ENCODE data around the gene MBD3.

MBD3 gene

GRCh38 chr19:1580957-1581356 lies 11.7 kb downstream of the MBD3 start:
- ChIA-PET CTCF (interaction anchor here (1.0 to 1.2 kb wide), 2 partner anchors 9 to 10 kb away, joined by 3 to 6 read pairs; no protein-coding TSS in a partner anchor), POLR2A (interaction anchor here (0.9 kb wide), 1 partner anchor 11 kb away, joined by 3 read pairs; no protein-coding TSS in a partner anchor)
- H3K4me3 ChIP-seq (ENCODE audit: low read depth, low read length) = no peak overlapping the region
- no peak for DNase-seq (ENCODE audit: low read depth, low spot score)
- TF ChIP-seq, protein P1, sequence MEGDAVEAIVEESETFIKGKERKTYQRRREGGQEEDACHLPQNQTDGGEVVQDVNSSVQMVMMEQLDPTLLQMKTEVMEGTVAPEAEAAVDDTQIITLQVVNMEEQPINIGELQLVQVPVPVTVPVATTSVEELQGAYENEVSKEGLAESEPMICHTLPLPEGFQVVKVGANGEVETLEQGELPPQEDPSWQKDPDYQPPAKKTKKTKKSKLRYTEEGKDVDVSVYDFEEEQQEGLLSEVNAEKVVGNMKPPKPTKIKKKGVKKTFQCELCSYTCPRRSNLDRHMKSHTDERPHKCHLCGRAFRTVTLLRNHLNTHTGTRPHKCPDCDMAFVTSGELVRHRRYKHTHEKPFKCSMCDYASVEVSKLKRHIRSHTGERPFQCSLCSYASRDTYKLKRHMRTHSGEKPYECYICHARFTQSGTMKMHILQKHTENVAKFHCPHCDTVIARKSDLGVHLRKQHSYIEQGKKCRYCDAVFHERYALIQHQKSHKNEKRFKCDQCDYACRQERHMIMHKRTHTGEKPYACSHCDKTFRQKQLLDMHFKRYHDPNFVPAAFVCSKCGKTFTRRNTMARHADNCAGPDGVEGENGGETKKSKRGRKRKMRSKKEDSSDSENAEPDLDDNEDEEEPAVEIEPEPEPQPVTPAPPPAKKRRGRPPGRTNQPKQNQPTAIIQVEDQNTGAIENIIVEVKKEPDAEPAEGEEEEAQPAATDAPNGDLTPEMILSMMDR (IDR thresholded peaks at IDR 0.05; ENCODE audit: insufficient read depth, low read length, missing control alignments) = no peak

DNA sequence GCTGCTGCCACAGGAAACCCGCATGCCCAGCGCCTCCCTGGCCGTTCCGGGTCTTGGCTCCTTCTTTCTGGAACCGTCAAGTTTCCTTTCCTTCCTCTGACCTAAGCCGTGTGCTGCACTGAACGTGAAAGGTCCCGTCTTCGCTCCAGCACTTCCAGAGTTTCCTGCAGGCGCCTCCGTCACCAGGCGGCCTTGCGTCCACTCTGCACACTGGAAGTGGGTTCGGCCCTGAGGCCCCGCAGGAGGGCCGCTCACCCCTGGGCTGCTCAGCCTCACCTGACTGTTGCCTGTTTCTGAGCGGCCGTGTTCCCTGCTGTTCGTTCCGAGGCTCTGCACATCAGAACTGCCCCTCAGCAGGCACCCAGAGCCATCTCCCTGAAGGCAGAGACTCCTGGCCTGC lies 12.3 kb downstream of the MBD3 start:
- TF ChIP-seq, protein P1 (IDR thresholded peaks at IDR 0.05; ENCODE audit: insufficient read depth, low read length, missing control alignments) = no peak
- DNase-seq (ENCODE audit: low read depth, low spot score) = no peak
- CTCF ChIA-PET = no interaction called here
- POLR2A ChIA-PET = no interaction called here
- no peak overlapping the region for H3K4me3 ChIP-seq (ENCODE audit: low read depth, low read length)

GRCh38 chr19:1579222-1579621 lies 13.4 kb downstream of the MBD3 start:
- ChIA-PET POLR2A (no interaction called here), CTCF (interaction anchor here (0.6 to 1.5 kb wide), 2 partner anchors 11 to 216 kb away, joined by 3 read pairs; no protein-coding TSS in a partner anchor)
- DNase-seq (ENCODE audit: low read depth, low spot score) = no peak
- H3K4me3 ChIP-seq (ENCODE audit: low read depth, low read length) = no peak overlapping the region
- TF ChIP-seq, protein P1 (IDR thresholded peaks at IDR 0.05; ENCODE audit: insufficient read depth, low read length, missing control alignments) = no peak

DNA sequence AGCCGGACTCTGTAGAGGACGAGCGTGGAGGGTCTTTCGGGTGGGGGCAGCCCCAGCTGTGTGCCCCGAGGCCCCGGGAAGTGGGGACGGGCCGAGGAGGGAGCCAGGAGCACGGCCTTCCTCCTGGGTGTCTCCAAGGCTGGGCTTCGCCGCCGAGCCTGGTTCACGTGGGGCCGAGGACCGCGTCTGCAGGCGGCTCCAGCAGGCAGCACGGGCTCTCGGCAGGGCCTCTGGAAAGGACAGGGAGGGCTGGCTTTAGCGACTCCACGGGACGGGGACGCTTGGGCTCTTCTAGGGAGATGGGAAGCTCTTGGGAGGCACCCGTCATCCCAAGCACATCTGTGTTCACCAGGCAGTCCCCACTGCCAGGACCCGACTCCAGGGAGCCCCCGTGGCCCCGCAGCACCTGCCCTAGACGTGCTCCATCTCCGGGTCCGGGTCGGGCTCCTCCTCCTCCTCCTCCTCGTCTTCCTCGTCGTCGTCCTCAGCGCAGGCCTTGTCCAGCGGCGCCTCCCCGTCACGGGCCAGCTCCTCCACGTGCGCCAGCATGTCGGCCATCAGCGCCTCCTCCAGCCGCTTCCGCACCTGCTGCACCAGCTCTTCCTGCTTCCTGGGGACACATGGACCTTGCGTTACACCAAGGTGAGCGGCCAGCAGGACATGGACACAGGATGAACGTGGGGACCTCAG lies 14.6 kb downstream of the MBD3 start:
- no peak for DNase-seq (ENCODE audit: low read depth, low spot score)
- TF ChIP-seq, protein P1 (IDR thresholded peaks at IDR 0.05; ENCODE audit: insufficient read depth, low read length, missing control alignments) = no peak
- ChIA-PET POLR2A (no interaction called here), CTCF (interaction anchor here (1.5 kb wide), 1 partner anchor 217 kb away, joined by 3 read pairs; no protein-coding TSS in a partner anchor)
- H3K4me3 ChIP-seq (ENCODE audit: low read depth, low read length) = no peak overlapping the region

DNA sequence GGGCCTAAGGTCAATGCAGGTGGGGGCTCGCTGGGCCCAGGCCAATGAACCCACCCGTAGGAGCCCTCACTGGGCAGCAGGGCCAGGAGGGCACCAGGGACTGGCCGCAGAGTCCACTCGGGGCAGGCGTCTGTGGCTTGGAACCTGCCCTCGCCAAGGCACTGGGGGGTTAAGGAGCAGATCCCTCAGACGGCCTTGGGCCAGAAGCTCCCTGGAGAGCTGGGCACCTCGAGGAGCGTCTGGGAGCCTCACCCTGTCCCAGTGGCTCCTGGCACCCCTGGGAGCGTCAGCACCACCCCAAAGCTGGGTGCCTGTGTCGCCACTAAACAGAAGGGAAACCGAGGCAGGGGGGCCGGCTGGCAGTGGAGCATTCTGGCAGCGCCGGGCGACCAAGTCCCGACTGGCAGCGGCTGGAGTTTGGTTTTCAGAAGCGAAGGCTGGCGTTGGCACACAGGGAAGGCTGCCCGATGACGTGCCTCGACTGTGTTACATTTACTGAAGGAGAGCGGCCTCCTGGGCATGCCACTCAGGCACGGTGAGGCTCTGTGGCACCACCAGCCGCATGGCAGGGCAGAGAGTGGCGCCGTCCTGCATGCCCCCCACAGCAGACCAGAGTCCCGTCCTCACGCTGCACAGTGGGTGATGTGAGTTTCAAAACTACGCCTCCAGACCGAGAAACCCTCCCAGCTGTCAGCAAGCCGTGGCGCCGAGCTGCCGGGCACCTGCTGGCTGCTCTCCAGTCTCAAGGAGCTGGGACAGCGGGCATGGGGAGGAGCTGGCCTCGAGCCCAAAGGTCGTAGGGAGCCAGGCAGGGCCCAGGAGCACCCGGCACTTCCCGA lies 15.4 kb downstream of the MBD3 start:
- CTCF ChIA-PET = no interaction called here
- TF ChIP-seq, protein P1 (IDR thresholded peaks at IDR 0.05; ENCODE audit: insufficient read depth, low read length, missing control alignments) = no peak
- no peak overlapping the region for H3K4me3 ChIP-seq (ENCODE audit: low read depth, low read length)
- POLR2A ChIA-PET = interaction anchor here (1.3 kb wide), 1 partner anchor 15 kb away, joined by 3 read pairs; the partner anchor contains the start of gene MBD3
- DNase-seq (ENCODE audit: low read depth, low spot score) = no peak

Measured in AG04449 (cell line).